IPS-15b (cell line): Measurements from ENCODE around the gene TCEANC2.

Source experiments
- H3K27me3 ChIP-seq: one replicate; pipeline ENCODE4 v1.6.1; 2013; ENCODE audit warnings: low read length; ENCODE audit not compliant: control insufficient read depth, insufficient read depth
- H3K36me3 ChIP-seq: one replicate; pipeline ENCODE4 v1.6.1; 2013; ENCODE audit warnings: low read length; ENCODE audit not compliant: control insufficient read depth, insufficient read depth
- H3K4me1 ChIP-seq: one replicate; pipeline ENCODE4 v1.6.1; 2013; ENCODE audit warnings: mild to moderate bottlenecking, low read length; ENCODE audit not compliant: control insufficient read depth, insufficient read depth
- H3K4me3 ChIP-seq: one replicate; pipeline ENCODE4 v1.5.1; 2013; ENCODE audit warnings: low read depth, low read length
- H3K9ac ChIP-seq: one replicate; pipeline ENCODE4 v1.6.1; 2013; ENCODE audit warnings: low read depth, mild to moderate bottlenecking, low read length
- H3K9me3 ChIP-seq: one replicate; pipeline ENCODE4 v1.6.1; 2013; ENCODE audit warnings: mild to moderate bottlenecking, low read length; ENCODE audit not compliant: control insufficient read depth, insufficient read depth

TCEANC2 gene

GRCh38 chr1:54111624-54112023 lies 58.2 kb downstream of the TCEANC2 start:
- Histone ChIP-seq H3K36me3 (no peaks in the 10 kb centered on the region), H3K4me3 (no peak overlapping the region), H3K9ac (no peak overlapping the region), H3K9me3 (no peaks in the 10 kb centered on the region), H3K4me1 (no peaks in the 10 kb centered on the region), H3K27me3 (no peaks in the 10 kb centered on the region)

GRCh38 chr1:54112027-54112426 lies 58.6 kb downstream of the TCEANC2 start:
- H3K4me3 ChIP-seq = no peak overlapping the region
- H3K9me3 ChIP-seq = no peaks in the 10 kb centered on the region
- no peaks in the 10 kb centered on the region for H3K4me1 ChIP-seq
- H3K27me3 ChIP-seq = no peaks in the 10 kb centered on the region
- H3K36me3 ChIP-seq = no peaks in the 10 kb centered on the region
- H3K9ac ChIP-seq = no peak overlapping the region

- Histone ChIP-seq H3K27me3 (no peaks in the 10 kb centered on the region), H3K9ac (no peak overlapping the region), H3K9me3 (no peaks in the 10 kb centered on the region), H3K4me1 (no peaks in the 10 kb centered on the region), H3K4me3 (no peak overlapping the region), H3K36me3 (no peaks in the 10 kb centered on the region)
These were observed 59.4 kb downstream of the TCEANC2 start for GRCh38 chr1:54112705-54113368.

- Histone ChIP-seq H3K36me3 (no peaks in the 10 kb centered on the region), H3K9me3 (no peaks in the 10 kb centered on the region), H3K4me1 (no peaks in the 10 kb centered on the region), H3K27me3 (no peaks in the 10 kb centered on the region), H3K9ac (no peak overlapping the region), H3K4me3 (no peak overlapping the region)
These were observed 60.6 kb downstream of the TCEANC2 start for GRCh38 chr1:54114001-54114400.

DNA sequence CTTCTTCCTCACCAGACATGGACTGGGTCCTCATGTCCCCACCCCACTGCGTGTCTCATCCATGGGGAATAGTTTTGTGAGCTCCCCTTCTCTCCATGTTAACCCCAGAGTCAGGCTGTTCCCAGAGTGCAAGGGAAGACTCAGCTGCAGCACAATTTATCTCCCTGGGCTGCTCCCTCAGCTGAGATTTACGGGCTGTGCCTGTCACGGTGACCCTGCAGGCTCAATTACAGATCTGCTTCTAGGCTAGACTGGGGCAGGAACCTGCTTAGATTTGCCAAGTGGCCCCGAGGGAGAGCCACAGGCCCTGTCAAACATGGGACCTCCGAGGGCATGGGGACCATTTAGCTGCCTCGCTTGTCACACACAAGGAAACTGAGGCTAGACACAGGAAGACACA lies 61.5 kb downstream of the TCEANC2 start:
- Histone ChIP-seq H3K27me3 (no peaks in the 10 kb centered on the region), H3K4me3 (no peak overlapping the region), H3K9me3 (no peaks in the 10 kb centered on the region), H3K4me1 (no peaks in the 10 kb centered on the region), H3K9ac (no peak overlapping the region), H3K36me3 (no peaks in the 10 kb centered on the region)

DNA sequence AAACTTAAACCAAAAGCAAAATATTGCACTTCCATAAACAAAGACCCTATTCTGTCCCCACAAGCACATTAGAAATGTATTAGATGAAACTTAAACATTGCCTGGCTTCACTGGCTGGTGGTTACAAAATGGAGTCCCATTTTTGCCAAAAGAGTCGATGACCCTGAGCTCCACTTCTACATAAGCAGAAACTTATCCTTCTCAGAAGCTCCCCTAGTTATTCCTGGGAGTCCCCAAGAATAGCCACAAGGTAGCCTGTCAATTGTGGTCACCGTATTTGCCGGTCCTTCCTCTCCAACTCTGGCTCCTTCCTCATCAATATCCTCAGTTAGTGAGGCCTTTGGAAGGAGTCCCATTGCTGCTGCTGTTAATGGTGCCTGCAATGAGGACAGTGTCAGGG lies 62.1 kb downstream of the TCEANC2 start:
- no peak overlapping the region for H3K4me3 ChIP-seq
- no peaks in the 10 kb centered on the region for H3K9me3 ChIP-seq
- no peaks in the 10 kb centered on the region for H3K36me3 ChIP-seq
- H3K4me1 ChIP-seq = no peaks in the 10 kb centered on the region
- no peak overlapping the region for H3K9ac ChIP-seq
- H3K27me3 ChIP-seq = peaks cover 4% of the 10 kb centered on the region

- Histone ChIP-seq H3K27me3 (peaks cover 12% of the 10 kb centered on the region), H3K4me1 (peaks cover 2% of the 10 kb centered on the region), H3K9ac (peak overlapping the region; percentile 24), H3K36me3 (no peaks in the 10 kb centered on the region), H3K9me3 (no peaks in the 10 kb centered on the region), H3K4me3 (no peak overlapping the region)
These were observed 64.6 kb downstream of the TCEANC2 start for GRCh38 chr1:54117815-54118563.

DNA sequence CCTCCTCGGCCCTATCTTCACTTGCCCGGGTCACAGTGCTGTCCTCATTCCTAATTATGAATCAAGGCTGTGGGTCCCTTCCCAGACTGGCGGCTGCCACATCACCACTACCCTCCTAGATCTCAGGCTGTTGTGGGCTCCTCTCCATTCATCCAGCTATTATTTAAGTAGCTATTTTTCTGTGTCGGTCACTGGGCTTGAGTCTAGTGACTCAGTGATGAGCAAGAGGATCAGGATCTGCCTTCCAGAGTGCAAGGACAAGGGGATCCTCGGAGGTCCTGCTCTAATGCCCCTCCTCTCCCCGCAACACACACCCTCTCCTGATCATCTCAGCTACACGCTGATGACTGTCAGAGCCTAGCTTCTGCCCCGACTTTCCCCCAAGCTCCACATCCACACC lies 65.3 kb downstream of the TCEANC2 start:
- H3K4me1 ChIP-seq = peaks cover 2% of the 10 kb centered on the region
- peaks cover 12% of the 10 kb centered on the region for H3K27me3 ChIP-seq
- H3K9ac ChIP-seq = peak overlapping the region; percentile 24
- no peaks in the 10 kb centered on the region for H3K9me3 ChIP-seq
- H3K4me3 ChIP-seq = no peak overlapping the region
- H3K36me3 ChIP-seq = no peaks in the 10 kb centered on the region

- H3K36me3 ChIP-seq = no peaks in the 10 kb centered on the region
- H3K4me3 ChIP-seq = no peak overlapping the region
- H3K9ac ChIP-seq = no peak overlapping the region
- peaks cover 5% of the 10 kb centered on the region for H3K4me1 ChIP-seq
- no peaks in the 10 kb centered on the region for H3K9me3 ChIP-seq
- peaks cover 12% of the 10 kb centered on the region for H3K27me3 ChIP-seq
These were observed 66.8 kb downstream of the TCEANC2 start for GRCh38 chr1:54120018-54120697.

- Histone ChIP-seq H3K27me3 (peaks cover 12% of the 10 kb centered on the region), H3K9me3 (no peaks in the 10 kb centered on the region), H3K4me1 (peaks cover 5% of the 10 kb centered on the region), H3K4me3 (peak overlapping the region; percentile 56), H3K36me3 (no peaks in the 10 kb centered on the region), H3K9ac (no peak overlapping the region)
These were observed 67.5 kb downstream of the TCEANC2 start for GRCh38 chr1:54120698-54121481.

DNA sequence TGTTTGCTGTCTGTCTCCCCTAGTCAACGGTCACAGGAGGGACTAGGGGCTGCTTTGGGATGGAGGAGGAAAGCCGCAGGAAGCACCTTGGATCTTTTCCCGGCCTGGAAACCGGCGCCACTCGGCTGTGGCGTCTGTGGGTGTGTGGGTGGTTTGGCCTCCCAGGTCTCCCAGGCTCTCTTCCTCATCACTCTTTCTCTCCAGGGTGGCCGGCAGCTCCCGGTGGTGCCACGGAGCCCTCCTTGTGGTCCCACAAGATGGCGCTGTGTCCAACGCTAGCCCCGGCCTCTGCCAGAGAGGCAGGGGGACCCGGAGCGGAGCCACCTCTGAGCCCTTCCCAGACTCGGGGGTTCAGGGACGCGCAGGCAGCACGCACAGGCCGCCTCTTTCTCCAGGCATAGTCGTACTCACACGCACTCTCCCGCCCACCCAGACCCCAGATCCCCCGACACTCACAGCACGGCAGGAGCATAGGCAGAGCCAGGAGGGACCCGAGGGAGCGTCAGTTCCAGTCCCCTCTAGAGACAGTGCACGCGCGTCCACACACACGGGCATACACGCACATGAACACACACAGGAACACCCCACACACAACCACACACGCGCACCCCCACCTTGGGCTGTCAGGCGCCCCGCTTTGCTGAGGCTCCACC lies 68.2 kb downstream of the TCEANC2 start:
- H3K9me3 ChIP-seq = no peaks in the 10 kb centered on the region
- H3K36me3 ChIP-seq = no peaks in the 10 kb centered on the region
- H3K4me1 ChIP-seq = peaks cover 5% of the 10 kb centered on the region
- peak overlapping the region; percentile 56 for H3K4me3 ChIP-seq
- H3K27me3 ChIP-seq = peaks cover 12% of the 10 kb centered on the region
- peak overlapping the region; percentile 66 for H3K9ac ChIP-seq
